Measurements from ENCODE around the gene KCNA5.
A peak's percentile ranks its signal among the peaks of the same experiment; 100 is the strongest.

Gene KCNA5

GRCh38 chr12:5043589-5044419, at the start of gene KCNA5:
TSS of gene KCNA5 (plus strand) at chr12:5043879. CDS start at chr12:5044148, 269 bp downstream.
- DNase-seq: peak; percentile 87

GRCh38 chr12:4994622-4995021, 49.1 kb upstream of the KCNA5 start:
- DNase-seq: no peak

GRCh38 chr12:4996714-4997113, 47.0 kb upstream of the KCNA5 start:
- no peak for DNase-seq

GRCh38 chr12:4997939-4998338, 45.7 kb upstream of the KCNA5 start:
- no peak for DNase-seq

GRCh38 chr12:5000204-5000603, 43.5 kb upstream of the KCNA5 start:
- DNase-seq: no peak

GRCh38 chr12:5000658-5001385, 42.9 kb upstream of the KCNA5 start:
- DNase-seq: peak; percentile 20

GRCh38 chr12:5003025-5003666, 40.5 kb upstream of the KCNA5 start:
- peak; percentile 81 for DNase-seq

GRCh38 chr12:5008661-5009060, 35.0 kb upstream of the KCNA5 start:
- DNase-seq: no peak

GRCh38 chr12:5010151-5010550, 33.5 kb upstream of the KCNA5 start:
- no peak for DNase-seq

- DNase-seq: no peak
Observed at GRCh38 chr12:5012337-5012736, 31.3 kb upstream of the KCNA5 start.

- DNase-seq: no peak
Observed at GRCh38 chr12:5013266-5013730, 30.4 kb upstream of the KCNA5 start.

GRCh38 chr12:5014269-5014668, 29.4 kb upstream of the KCNA5 start:
- DNase-seq: no peak

- no peak for DNase-seq
Observed at GRCh38 chr12:5015711-5016492, 27.8 kb upstream of the KCNA5 start.

GRCh38 chr12:5016526-5016925, 27.2 kb upstream of the KCNA5 start:
- DNase-seq: no peak

- no peak for DNase-seq
Observed at GRCh38 chr12:5017638-5018348, 25.9 kb upstream of the KCNA5 start.

- DNase-seq: no peak
Observed at GRCh38 chr12:5018677-5019076, 25.0 kb upstream of the KCNA5 start.

GRCh38 chr12:5022025-5022424, 21.7 kb upstream of the KCNA5 start:
- no peak for DNase-seq

GRCh38 chr12:5022465-5023061, 21.1 kb upstream of the KCNA5 start:
- peak; percentile 79 for DNase-seq

- no peak for DNase-seq
Observed at GRCh38 chr12:5023842-5024241, 19.8 kb upstream of the KCNA5 start.

GRCh38 chr12:5026342-5026938, 17.2 kb upstream of the KCNA5 start:
- no peak for DNase-seq
